ENCODE results near the gene GAGE13.

DNA sequence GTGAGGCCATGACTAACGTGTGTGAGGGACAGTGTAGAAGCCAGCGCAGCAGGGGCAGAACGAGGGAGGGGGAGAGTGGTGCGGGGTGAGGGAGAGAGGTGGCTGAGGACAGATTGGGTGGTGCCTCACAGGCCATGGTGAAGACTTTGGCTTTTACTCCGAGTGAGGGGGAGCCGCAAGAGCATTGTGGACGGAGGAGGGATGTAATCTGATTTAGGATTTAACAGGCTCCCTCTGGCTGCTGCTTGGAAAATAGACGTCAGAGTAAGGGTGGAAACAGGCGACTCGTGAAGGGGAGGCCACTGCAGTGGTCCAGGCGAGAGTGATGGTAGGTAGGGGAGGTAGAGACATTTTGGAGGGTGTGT, 48.8 kb upstream of the GAGE13 start:
- TF ChIP-seq, protein P1, sequence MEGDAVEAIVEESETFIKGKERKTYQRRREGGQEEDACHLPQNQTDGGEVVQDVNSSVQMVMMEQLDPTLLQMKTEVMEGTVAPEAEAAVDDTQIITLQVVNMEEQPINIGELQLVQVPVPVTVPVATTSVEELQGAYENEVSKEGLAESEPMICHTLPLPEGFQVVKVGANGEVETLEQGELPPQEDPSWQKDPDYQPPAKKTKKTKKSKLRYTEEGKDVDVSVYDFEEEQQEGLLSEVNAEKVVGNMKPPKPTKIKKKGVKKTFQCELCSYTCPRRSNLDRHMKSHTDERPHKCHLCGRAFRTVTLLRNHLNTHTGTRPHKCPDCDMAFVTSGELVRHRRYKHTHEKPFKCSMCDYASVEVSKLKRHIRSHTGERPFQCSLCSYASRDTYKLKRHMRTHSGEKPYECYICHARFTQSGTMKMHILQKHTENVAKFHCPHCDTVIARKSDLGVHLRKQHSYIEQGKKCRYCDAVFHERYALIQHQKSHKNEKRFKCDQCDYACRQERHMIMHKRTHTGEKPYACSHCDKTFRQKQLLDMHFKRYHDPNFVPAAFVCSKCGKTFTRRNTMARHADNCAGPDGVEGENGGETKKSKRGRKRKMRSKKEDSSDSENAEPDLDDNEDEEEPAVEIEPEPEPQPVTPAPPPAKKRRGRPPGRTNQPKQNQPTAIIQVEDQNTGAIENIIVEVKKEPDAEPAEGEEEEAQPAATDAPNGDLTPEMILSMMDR (IDR thresholded peaks at IDR 0.05) = no peak
- TF ChIP-seq POLR2A (IDR thresholded peaks at IDR 0.05) = no peak
